ENCODE data around the gene TMEM183A.

TMEM183A gene

DNA sequence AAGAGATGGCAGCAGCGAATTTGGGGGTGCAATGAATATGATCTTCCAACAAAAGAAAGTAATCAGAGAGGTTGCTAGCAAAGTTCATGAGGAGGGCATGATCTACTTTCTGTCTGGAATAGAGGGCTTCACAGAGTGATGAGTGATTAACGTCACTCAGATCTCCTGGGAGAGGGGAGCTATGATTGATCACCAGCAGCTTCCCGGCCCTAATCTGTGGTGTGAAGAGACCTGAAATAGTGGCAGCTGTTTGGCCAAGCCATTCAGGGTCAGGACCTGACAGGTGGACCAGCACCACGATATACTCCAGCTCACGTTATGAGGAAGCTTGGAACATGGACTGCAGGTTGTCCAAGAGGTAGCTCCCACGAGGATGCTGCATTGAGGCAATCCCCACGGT lies 19.9 kb upstream of the TMEM183A start:
- in situ Hi-C loops (cut with MboI; ENCODE audit: low pct_unique_long_range_greater_than_20kb, low sequenced_read_pairs, unreplicated experiment), result loop anchor here (25.0 kb wide), 1 partner anchor 225 kb away; no protein-coding TSS in a partner anchor
- TF ChIP-seq, protein P1, sequence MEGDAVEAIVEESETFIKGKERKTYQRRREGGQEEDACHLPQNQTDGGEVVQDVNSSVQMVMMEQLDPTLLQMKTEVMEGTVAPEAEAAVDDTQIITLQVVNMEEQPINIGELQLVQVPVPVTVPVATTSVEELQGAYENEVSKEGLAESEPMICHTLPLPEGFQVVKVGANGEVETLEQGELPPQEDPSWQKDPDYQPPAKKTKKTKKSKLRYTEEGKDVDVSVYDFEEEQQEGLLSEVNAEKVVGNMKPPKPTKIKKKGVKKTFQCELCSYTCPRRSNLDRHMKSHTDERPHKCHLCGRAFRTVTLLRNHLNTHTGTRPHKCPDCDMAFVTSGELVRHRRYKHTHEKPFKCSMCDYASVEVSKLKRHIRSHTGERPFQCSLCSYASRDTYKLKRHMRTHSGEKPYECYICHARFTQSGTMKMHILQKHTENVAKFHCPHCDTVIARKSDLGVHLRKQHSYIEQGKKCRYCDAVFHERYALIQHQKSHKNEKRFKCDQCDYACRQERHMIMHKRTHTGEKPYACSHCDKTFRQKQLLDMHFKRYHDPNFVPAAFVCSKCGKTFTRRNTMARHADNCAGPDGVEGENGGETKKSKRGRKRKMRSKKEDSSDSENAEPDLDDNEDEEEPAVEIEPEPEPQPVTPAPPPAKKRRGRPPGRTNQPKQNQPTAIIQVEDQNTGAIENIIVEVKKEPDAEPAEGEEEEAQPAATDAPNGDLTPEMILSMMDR (IDR thresholded peaks at IDR 0.05; ENCODE audit: extremely low read depth, insufficient read depth, missing control alignments), result no peak

DNA sequence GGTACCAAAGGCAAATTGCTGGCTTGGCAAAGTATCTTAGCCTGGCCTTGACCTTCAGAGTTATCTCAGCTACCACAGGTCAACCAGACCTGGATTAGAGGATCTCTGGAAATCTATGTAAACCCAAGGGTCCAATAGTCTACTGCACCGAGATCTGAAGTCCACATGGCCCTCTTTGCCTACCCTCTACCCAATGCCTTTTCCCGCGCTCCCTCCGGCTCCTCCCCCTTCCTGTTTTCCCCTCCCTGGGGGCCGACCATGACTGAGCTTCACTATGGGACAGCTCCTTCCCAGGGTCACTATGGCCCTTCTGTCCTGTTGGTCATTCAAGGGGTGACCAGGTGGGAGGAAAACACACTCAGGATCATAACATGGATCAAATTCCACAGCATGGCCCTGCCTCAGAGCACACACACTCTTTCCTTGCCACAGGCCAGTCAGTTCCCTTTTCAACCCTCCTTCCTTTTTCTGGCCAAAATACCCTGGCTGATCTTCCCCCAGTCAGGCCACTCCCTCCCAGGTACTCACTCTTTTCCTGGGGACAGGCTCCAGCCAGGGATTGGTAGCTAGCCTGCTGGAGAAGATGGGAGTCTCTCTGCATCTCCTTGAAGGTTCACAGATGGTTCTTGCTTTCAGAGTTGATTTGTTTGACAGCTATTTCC lies 19.1 kb upstream of the TMEM183A start:
- in situ Hi-C loops (cut with MboI; ENCODE audit: low pct_unique_long_range_greater_than_20kb, low sequenced_read_pairs, unreplicated experiment), result loop anchor here (25.0 kb wide), 1 partner anchor 226 kb away; no protein-coding TSS in a partner anchor
- TF ChIP-seq, protein P1 (IDR thresholded peaks at IDR 0.05; ENCODE audit: extremely low read depth, insufficient read depth, missing control alignments), result no peak
- DNase-seq (ENCODE audit: low spot score), result no peak

More for the DNA sequence above, 19.9 kb upstream of the TMEM183A start:
- DNase-seq (ENCODE audit: low spot score), result no peak

DNA sequence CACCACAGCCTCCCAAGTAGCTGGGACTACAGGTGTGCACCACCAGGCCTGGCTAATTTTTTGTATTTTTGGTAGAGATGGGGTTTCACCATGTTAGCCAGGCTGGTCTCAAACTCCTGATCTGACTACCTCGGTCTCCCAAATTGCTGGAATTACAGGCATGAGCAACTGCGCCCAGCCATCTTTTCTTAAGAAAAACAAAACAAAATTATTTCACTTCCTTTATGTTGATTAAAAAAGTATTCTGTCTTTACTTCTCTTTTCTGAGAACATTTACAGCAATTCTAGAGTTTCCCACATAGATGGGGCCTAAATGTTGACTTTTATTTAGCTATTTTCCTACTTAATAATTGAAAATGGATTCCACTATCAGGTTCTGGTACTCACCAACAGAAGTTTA lies 17.3 kb upstream of the TMEM183A start:
- DNase-seq (ENCODE audit: low spot score), result no peak
- in situ Hi-C loops (cut with MboI; ENCODE audit: low pct_unique_long_range_greater_than_20kb, low sequenced_read_pairs, unreplicated experiment), result loop anchor here (25.0 kb wide), 1 partner anchor 228 kb away; no protein-coding TSS in a partner anchor
- TF ChIP-seq, protein P1 (IDR thresholded peaks at IDR 0.05; ENCODE audit: extremely low read depth, insufficient read depth, missing control alignments), result no peak

DNA sequence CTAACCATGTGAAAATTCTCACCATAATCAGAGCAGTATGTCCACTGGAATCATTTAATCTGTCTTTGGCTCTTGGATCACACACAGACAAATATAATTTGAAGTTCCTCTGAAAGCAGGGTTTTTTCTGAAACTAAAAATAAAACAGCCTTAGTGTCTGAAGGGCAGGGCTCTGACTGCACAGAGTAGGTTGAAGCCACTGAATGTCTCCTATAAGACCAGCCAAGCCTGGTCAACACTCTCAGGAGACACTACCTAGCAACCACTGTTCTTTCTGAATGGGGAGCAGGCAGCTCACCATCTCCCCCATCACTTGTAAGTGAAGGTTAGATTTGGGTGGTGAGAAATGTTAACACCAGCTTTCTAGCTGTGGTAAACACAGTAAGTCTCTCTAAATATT lies 16.1 kb upstream of the TMEM183A start:
- no peak for DNase-seq (ENCODE audit: low spot score)
- in situ Hi-C loops (cut with MboI; ENCODE audit: low pct_unique_long_range_greater_than_20kb, low sequenced_read_pairs, unreplicated experiment), result loop anchor here (25.0 kb wide), 1 partner anchor 229 kb away; no protein-coding TSS in a partner anchor
- TF ChIP-seq, protein P1 (IDR thresholded peaks at IDR 0.05; ENCODE audit: extremely low read depth, insufficient read depth, missing control alignments), result no peak

DNA sequence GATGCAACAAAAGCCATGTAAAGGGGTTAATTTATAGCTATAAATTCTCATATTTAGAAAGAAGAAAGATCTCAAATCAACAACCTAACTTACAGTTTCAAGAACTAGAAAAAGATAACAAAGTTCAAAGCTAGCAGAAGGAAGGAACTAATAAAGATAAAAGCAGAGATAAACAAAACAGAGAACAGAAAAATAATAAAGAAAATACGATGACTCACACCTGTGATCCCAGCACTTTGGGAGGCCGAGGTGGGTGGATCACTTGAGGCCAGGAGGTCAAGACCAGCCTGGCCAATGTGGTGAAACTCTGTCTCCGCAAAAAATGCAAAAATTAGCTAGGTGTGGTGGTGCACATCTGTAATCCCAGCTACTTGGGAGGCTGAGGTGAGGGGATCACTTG lies 12.4 kb upstream of the TMEM183A start:
- DNase-seq (ENCODE audit: low spot score), result no peak
- TF ChIP-seq, protein P1 (IDR thresholded peaks at IDR 0.05; ENCODE audit: extremely low read depth, insufficient read depth, missing control alignments), result no peak
- in situ Hi-C loops (cut with MboI; ENCODE audit: low pct_unique_long_range_greater_than_20kb, low sequenced_read_pairs, unreplicated experiment), result loop anchor here (25.0 kb wide), 1 partner anchor 232 kb away; no protein-coding TSS in a partner anchor

DNA sequence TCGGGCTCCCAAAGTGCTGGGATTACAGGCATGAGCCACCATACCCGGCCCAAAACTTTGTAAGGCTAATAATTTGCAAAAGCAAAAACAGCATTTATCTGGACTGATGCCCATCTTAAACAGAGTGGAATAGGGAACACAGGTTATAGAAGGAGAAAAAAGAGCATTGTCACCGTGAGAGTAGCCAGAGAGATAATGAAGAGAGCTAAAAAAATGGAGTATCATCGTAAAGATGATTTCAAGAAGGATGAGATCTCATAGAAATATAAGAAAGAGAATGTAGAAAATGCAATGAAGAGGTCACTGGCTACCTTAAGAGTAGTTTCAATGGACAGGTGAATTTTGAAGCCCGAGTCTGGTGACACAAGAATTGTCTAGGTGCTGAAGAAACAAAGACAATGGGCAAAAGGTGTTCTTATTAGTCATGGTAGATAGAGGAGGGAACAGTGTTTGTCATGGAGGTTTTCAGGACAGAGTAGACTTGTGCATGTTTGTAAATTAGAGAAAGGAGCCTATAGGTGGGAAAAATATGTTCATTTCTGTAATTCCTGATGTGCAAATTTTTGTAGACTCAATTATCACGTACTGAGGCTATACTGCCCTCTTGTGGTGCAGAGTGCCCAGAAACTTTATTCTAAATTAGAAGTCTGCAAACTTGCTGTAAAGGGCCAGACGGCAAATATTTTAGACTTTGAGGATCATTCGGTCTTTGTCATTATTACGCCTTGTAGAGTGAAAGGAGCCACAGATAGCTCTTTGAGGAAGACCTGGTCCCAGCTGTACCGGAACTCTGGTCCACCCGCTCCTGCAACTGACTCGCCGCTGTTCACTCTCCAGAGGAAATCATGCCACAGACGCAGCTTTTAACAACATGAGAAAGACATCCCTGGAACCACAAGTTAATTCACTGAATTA lies 8.1 kb upstream of the TMEM183A start:
- peak; percentile 45 for DNase-seq (ENCODE audit: low spot score)
- in situ Hi-C loops (cut with MboI; ENCODE audit: low pct_unique_long_range_greater_than_20kb, low sequenced_read_pairs, unreplicated experiment), result loop anchor here (25.0 kb wide), 1 partner anchor 237 kb away; no protein-coding TSS in a partner anchor
- TF ChIP-seq, protein P1 (IDR thresholded peaks at IDR 0.05; ENCODE audit: extremely low read depth, insufficient read depth, missing control alignments), result peak; percentile 83

Data from GM13977 (cell line).